GM19467 (cell line): Measurements from ENCODE around the gene XG.

ENCODE experiments used
- ATAC-seq: cut with Tn5 transposase; IDR thresholded peaks from one replicate; pipeline ENCODE4 v1.9.1; 2021; ENCODE audit warnings: mild to moderate bottlenecking, moderate library complexity; ENCODE audit not compliant: unreplicated experiment

The XG gene

GRCh38 chrX:2862404-2862803 lies 110.6 kb downstream of the XG start:
- no peak for ATAC-seq

- no peak for ATAC-seq
Observed at GRCh38 chrX:2863646-2864045, 111.8 kb downstream of the XG start.
